ENCODE results near the gene ACD.
"Not testable (repeated sequence)": the region's sequence is repeated elsewhere in the genome, so short reads cannot be mapped to it uniquely, and the experiment has no call there.

ACD gene

DNA sequence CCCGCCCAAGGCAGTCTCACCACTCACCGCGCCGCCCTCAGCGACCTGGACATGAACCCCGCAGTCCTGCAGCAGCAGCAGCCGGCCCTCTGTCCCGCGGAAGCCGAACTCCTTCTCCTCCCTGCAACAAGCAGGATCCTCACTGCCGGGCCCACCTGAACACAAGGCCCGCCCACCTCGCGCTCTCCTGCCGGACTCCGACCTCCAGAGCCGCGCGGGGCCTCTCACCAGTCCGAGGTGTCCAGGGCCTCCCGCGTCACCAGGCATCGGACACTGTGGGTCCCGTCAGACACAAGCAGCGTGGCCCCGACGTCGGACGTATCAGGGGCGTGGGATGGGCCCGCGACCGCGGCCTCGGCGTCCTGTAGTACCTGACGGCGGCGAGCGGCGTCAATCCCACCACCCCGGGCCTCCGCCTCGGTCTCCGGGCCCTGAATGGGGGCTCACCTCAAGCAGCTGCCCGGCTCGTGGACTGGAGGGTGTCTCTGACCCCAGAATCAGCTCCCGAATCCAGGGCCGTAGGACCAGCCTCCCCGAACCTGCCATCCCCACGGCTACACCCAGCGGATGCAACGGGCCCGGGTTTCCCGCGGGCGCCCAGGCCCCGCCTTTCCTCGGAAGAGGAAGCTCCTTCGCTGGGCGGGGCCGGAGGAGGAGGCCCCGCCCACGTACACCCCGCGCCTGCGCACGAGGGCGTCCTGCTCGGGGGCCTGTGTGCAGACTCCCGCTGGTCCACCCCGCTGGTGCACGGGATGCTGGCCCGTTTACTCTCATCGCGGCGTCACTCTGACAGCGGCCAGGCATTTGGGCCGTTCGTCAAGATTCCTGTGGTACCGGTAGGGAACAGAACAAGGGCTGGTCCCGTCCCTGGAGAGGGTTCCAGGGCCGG lies at the start of gene ACD:
TSS of gene ACD (minus strand) at position 586 of the 889 bp plus-strand sequence. CDS start at position 546, 40 bp downstream.
- peak; percentile 93 for DNase-seq

DNA sequence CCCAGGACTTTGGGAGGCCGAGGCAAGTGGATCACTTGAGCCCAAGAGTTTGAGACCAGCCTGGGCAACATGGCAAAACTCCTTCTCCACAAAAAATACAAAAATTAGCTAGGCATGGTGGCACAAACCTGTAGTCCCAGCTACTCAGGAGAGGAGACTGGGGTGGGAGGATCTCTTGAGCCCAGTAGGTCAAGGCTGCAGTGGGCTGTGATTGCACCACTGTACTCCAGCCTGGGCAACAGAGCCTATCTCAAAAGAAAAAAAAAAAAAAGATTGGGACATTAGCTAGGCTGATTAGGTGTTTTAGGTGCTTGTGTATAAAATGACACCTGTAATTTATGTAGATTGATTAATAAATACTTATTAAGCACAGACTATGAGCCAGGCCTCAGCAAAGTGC lies 49.0 kb upstream of the ACD start:
- DNase-seq = no peak

DNA sequence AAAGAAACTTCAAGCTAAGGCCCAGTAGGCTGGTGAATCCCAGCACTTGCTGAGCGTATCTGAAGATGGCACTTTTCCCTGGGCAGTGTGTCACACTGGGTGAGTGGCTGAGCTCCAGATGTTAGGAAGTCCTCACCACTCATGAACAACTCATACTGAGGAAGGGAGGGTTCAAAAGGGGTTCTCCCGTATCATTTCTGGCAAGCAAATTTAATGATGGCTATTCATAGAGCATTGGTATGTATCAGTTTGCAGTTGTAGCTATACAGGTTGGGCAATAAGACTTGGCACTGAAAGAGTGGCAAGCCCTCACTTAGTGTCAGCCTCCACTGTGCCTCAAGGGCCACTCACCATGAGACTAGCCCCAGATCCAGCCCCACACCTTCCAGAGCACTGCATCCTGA lies 48.3 kb upstream of the ACD start:
- DNase-seq = no peak

DNA sequence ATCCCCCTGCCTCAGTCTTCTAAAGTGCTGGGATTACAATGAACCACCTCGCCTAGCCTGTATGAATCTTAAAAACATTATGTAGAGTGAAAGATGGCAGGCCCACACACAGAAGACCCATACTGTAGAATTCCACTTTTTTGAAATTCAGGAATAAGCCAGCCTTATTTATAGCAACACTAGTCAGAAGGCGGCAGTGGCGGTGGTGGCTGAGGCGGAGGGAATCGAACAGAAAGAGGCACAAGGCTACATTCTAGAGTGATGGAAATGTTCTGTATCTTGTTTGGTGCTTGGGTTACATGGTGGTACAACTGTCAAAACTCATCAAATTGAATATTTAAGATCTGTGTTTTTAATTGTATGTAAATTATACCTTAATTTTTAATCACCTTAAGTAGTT lies 47.7 kb upstream of the ACD start:
- DNase-seq = no peak

DNA sequence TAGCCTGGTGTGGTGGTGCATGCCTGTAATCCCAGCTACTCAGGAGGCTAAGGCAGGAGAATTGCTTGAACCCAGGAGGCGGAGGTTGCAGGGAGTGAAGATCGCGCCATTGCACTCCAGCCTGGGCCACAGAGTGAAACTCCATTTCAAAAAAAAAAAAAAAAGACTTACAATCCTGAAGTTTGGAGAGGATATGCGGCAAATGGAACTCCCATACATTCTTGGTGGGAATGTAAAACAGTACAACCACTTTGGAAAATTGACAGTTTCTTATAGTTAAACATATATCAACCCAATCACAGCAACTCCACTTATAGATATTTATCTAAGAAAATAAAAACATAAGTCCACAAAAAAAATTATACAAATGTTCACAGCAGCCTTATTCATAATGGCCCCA lies 47.1 kb upstream of the ACD start:
- DNase-seq = no peak

DNA sequence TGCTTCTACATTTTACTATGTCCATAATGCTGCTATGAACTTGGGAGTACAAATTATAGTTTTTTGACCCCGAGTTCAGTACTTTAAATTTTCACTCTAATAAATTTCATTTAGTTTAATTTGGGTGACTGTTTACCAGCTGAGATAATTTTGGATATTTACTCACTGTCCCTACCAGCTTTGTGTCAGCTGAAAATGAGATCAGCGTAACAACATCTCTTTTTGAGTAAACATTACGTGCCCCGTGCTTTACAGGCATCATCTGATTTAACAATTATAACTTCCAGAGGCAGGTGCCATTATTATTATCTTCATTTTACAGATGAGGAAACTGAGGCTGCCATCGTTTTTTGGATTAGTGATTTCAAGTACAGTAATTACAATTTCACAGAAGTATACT lies 44.0 kb upstream of the ACD start:
- DNase-seq = no peak

DNA sequence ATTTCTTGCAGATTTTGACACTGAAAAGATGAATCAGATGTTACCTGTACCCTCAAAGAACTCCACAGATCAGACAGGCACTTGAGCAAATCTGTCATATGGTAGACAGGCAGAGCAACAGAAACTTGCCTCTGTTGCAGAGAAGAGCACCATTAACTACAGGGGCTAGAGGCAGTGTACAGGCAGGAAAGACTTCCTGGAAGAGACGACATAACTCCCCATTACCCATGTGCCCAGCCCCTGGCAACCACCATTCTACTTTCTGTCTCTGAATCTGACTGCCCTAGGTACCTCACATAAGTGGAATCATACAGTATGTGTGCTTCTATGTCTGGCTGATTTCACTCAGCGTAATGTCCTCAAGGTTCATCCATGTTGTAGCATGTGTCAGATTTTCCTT lies 43.6 kb upstream of the ACD start:
- DNase-seq = no peak

DNA sequence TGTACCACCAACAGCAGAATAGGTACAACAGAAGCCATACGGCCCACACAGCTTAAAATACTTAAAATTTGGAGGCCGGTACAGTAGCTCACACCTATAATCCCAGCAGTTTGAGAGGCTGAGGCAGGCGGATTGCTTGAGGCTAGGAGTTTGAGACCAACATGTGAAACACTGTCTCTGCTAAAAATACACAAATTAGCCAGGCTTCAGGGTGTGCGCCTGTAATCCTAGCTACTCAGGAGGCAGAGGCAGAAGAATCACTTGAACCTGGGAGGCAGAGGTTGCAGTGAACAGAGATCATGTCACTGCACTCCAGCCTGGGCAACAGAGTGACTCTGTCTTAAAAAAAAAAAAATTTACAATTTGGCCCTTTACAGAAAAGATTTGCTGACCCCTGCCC lies 42.1 kb upstream of the ACD start:
- DNase-seq = no peak

DNA sequence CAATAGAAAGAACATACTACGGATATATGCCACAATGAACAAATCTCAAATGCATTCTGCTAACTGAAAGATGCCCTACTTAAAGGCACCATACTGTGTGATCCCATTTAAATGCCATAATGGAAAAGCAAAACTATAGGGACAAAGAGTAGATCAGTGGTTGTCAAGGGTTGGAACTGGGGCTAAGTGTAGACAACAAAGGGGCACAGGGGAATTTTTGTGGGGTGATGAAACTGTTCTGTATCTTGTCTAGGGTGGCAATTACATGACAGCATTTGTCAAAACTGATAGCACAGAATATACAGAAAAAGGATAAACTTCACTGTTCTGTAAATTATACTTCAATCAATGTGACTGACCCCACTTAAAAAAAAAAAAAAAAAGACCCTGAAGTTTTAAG lies 41.4 kb upstream of the ACD start:
- DNase-seq = no peak

DNA sequence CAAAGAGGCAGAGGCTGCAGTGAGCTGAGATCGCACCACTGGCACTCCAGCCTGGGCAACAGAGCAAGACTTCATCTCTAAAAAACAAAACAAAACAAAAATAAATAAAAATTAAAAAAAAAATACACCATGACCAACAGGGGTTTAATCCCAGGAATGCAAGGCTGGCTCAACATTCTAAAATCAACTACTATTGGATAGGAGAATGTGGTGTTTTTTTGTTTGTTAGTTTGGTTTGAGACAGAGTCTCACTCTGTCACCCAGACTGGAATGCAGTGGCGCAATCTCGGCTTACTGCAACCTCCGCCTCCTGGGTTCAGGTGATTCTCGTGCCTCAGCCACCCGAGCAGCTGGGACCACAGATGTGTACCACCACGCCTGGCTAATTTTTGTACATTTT lies 39.2 kb upstream of the ACD start:
- no peak for DNase-seq

DNA sequence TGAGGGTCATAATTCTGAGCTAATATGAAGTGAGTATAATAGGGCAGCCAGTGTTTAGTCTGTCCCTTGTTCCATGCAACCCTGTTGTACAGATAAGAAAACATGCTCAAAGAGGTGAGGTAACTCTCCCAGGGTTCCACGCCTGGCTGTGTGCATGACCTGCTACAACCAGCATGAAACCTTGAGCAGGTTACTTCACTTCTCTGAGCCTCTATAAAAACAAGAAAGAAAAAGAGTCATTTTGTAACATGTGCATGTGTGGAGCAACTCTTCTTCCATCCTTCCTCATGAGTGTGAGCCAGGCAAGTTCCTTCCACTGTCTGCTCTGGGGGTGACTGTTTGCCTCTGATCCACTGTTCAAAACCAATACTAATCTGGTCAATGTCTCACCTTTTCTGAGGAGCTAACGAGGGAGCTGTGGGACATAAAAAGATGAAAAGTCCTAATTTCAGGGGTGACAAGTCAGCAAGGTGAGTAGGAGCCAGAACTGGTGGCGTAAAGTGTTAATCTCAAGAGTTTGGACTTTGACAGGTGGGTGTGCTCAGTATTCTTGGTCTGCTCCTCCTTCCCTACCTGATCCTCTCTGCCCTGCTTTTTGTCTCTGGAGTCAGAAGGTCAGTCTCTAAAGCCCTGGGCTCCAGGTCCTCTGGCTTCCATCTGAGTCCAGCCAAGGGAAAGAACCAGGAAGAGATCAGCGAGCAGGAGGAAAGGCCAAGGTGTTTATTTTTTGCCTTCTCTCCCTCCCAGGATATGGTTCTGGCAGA lies 37.5 kb upstream of the ACD start:
- peak; percentile 27 for DNase-seq

DNA sequence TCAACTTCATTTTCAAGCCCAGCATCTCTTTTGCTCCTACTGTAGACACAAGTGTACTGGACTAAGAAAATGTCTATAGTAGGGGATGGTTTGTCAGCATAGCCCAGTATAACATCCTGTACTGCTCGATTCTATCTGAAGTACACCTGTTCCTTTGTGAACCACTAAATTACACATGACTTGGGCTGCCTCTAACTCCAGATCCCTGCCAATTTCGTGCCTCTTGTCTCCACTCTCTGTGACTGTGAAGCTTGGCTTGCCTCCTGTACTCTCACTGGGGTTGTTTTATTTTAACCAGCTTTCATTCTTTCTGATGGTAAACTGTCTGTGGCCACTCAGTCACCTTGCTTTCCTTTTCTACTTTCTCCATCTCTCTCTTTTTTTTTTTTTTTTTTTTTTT lies 34.6 kb upstream of the ACD start:
- no peak for DNase-seq

DNA sequence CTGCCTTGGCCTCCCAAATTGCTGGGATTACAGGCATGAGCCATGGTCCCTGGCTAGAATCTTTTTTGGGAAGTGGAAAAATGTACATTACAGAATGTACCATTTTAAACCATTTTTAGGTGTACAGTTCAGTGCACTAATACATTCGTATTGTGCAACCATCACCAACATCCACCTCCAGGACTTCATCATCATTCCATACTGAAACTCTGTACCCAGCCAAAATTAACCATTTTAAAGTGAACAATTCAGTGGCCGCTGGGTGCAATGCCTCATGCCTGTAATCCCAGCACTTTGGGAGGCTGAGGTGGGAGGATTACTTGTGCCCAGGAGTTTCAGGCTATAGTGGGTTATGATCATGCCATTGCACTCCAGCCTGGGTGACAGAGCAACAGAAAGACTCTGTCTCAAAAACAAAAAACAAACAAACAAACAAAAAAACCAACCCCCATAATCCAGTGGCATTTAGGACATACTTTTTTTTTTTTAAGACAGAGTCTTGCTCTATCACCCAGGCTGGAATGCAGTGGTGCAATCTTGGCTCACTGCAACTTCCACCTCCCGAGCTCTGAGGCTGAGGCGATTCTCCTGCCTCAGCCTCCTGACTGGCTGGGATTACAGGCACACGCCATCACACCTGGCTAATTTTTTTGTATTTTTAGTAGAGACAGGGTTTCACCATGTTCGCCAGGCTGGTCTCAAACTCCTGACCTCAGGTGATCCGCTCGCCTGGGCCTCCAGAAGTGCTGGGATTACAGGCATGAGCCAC lies 33.6 kb upstream of the ACD start:
- DNase-seq = not testable (repeated sequence)

DNA sequence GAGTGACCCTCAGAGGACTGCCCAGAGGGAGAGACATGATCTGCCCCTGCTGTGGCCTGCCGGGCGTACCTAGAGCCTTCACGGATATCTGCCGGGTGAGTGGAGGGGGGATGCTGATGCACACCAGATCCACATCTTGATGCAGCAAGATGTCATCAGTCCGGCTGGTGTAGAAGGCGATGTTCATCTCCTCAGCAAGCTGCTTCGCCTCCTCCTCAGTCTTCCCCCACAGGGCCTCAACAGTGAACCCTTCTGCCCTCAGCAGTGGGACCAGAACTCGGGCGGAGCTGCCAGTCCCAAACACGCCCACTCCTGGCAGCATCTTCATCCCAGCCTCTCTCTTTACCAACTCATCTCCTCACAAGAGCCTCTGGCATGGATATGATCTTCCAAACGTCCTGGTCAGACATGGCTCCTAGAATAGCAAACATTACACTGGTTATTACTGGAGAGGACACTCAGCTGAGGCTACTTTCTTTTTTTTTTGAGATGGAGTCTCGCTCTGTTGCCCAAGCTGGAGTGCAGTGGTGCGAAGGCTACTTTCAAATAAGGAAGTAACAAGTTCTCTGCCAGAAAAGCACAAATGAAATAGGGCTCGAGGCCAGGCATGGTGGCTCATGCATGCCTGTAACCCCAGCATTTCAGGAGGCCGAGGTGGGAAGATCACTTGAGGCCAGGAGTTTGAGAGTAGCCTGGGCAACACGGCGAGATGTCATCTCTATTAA lies 25.5 kb upstream of the ACD start:
- no peak for DNase-seq

DNA sequence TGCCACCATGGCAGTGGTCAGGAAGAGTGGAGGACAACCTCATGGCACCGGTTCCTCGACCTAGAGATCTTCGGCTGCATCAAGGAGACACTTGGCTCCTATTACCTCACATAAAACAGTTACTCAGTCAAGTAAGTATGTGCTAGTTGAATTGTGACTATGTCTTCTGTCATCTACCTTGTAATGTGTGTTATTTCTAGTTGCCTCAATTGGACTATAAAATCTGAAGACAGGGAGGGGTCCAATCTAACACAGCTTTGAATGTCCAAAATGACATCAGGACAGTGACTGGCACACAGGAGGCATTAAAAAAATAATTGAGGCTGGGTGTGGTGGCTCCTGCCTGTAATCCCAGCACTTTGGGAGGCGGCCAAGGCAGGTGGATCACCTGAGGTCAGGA lies 23.7 kb upstream of the ACD start:
- DNase-seq = no peak

DNA sequence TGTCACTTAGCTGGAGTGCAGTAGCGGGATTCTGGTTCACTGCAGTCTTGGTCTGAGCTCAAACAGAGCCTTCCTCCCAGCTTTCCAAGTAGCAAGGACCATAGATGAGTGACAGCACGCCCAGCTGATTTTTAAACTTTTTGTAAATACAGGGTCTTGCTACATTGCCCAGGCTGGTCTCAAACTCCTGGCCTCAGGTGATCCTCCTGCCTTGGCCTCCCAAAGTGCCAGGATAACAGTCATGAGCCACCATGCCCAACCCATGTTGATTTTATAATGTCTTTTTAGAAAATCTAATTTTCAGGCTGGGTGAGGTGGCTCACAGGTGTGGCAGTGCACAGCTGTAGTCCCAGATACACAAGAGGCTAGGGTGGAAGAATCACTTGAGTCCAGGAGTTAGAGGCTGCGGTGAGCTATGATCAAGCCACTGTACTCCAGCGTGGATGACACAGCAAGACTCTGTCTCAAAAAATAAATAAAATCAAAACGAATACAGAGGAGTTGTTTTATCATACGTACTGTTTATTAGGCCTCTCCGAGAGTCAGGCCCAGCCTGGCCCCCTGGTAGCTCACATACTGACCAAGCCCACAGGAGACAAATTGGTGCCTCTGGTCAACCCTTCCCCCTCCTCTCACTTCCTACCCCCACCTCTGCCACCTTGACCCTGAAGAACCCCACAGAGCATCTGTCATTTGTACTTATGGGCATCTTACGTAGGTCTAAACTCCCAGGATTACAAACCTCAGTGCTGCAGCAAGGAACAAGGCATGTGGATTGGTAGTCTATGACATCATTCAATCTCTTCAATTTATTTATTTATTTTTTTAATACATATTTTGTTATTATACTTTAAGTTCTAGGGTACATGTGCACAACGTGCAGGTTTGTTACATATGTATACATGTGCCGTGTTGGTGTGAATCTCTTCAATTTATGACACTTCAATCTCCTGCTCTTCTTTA lies 20.2 kb upstream of the ACD start:
- DNase-seq = no peak

DNA sequence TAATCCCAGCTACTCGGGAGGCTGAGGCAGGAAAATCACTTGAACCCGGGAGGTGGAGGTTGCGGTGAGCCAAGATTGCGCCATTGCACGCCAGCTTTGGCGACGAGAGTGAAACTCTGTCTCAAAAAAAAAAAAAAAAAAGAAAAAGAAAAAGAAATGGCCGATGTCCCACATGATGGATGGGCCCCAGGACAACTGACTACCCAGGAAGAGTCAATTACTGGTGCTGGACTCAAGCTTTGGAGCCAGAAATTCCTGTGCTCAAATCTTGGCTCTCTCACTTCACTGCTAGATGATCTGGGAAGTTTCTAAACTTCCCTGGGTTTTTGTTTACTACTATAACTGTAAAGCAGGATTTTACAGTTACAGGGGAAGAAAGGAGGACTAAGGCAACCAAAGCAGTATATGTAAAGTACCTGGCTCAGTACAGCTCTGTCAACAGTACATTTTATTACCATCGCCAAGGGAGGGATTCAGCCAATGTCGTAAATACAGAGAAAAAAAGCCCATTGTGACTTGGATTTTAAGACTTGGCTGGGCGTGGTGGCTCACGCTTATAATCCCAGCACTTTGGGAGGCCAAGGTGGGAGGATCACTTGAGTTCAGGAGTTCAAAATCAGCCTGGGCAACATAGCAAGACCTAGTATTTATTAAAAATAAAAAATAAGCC lies 18.4 kb upstream of the ACD start:
- no peak for DNase-seq

DNA sequence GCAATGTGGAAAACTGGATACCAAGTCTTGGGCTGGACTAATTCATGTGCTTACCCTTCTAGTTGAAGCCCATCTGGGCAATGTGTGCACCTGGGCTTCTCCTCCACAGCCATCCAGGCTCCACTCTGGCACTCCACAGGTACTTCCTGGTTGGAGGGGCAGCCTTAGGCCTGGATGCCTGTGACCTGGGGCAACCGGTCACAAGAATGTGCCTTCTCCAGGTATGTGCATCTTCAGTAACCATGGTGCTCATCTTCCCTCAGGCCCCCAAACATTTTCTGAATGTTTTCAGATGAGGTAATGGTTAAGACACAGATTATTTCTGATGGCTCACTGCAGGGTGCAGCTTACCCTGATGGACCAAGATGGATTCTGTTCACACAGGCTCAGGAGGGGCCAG lies 17.7 kb upstream of the ACD start:
- DNase-seq = no peak

DNA sequence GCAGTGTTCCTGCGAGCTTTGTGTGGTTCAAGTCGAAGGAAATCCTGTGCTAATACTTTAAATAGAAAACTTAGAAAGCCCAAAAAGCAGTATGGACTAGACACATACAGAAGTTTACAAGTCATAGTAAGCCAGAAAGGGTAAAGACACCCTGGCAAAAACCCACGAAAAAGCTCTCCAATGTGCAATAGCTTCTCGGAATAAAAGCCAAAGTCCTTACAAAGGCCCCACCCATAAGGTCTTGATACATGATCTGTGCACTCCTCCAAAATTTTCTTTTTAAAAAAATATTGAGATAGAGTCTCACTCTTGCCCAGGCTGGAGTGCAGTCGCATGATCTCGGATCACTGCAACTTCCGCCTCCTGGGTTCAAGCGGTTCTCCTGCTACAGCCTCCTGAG lies 16.9 kb upstream of the ACD start:
- DNase-seq = no peak

DNA sequence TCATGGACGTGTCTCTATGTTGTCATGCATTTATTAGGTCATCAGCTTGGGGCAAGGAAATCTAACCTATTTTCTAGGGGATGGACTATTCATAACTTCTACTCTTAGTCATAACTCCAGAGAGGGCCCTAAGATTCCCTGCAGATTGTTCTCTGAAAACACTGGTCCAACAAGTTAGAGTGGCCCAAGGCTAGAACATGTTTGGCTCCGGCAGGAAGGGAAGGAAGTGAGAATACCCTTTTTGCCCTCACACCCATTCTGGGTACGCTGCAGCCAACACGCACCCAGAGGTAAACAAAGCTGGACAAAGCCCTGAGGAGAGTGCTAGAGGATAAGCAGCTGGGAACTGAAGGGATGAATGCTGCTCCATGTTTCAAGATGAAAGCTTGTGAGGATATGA lies 16.5 kb upstream of the ACD start:
- DNase-seq = no peak

DNA sequence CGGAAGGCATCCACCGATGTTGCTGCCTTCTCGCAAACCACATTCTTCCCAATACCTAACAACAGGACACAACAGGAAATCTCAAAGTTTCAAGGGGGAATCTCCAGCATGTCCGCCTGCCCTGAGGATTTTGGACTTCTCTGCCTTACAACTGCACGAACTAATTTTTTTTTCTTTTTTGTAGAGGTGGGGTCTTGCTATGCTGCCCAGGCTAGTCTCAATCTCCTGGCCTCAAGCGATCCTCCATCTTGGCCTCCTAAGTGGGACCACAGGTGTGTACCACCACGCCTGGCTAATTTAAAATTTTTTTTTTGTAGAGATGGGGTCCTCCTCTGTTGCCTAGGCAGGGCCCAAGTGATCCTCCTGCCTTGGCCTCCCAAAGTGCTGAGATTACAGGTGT lies 15.9 kb upstream of the ACD start:
- no peak for DNase-seq
